Panc1 (cell line): ENCODE results near the gene CYP11A1. TPM values are rescaled to one million over a fixed set of nuclear protein-coding genes. Genes with fewer than 3 reads are reported as not detected.

ENCODE experiments used
- ATAC-seq: fragments of 200-7000 bp; cut with Tn5 transposase; 2 replicates; pipeline ENCODE4 v1.9.1; 2020; ENCODE audit warnings: mild to moderate bottlenecking, moderate library complexity
- BruUV-seq: library from RNA; stranded (reverse); fragments of 400-500 nt; replicated peaks from 2 replicates; lab custom pipeline; 2021; lab: Mats Ljungman, UMichigan
- CTCF ChIA-PET: fragments of 300-600 bp; sonication (Branson Sonifier 250); formaldehyde crosslinking; loops from one replicate; lab custom pipeline; 2022; ENCODE audit warnings: antibody characterized with exemption; lab: Charles Lee
- POLR2A ChIA-PET: fragments of 300-600 bp; sonication (Branson Sonifier 250); formaldehyde crosslinking; loops from one replicate; lab custom pipeline; 2022; ENCODE audit warnings: antibody characterized with exemption; lab: Charles Lee
- DNase-seq: peaks from one replicate; pipeline ENCODE4 v3.0.0-alpha.2; 2010; ENCODE audit warnings: low read depth, low spot score
- H3K27ac ChIP-seq: 2 replicates; pipeline ENCODE4 v1.5.1; 2011; ENCODE audit warnings: mild to moderate bottlenecking, low read length, inconsistent platforms
- H3K27me3 ChIP-seq: fragments of 200-500 bp; sonication (Bioruptor generic); 2 replicates; pipeline ENCODE4 v1.6.0; 2014; ENCODE audit warnings: low read length, inconsistent platforms; ENCODE audit not compliant: control insufficient read depth, insufficient read depth
- H3K36me3 ChIP-seq: fragments of 200-500 bp; sonication (Bioruptor generic); 2 replicates; pipeline ENCODE4 v1.5.1; 2014; ENCODE audit warnings: inconsistent platforms, mild to moderate bottlenecking, low read length, moderate library complexity; ENCODE audit not compliant: control insufficient read depth, insufficient read depth
- H3K4me1 ChIP-seq: 2 replicates; pipeline ENCODE4 v1.5.1; 2011; ENCODE audit warnings: inconsistent platforms, mild to moderate bottlenecking, low read length, moderate library complexity; ENCODE audit not compliant: control insufficient read depth, insufficient read depth
- H3K4me3 ChIP-seq, 2 experiments: 2 replicates each; pipeline ENCODE4 v1.5.1; 2011 to 2012; ENCODE audit warnings: low read depth in 2 of 2, low read length in 2 of 2, mild to moderate bottlenecking in 2 of 2, inconsistent platforms in 1 of 2, moderate library complexity in 1 of 2
- H3K9me3 ChIP-seq: fragments of 200-500 bp; sonication (Bioruptor generic); 2 replicates; pipeline ENCODE4 v1.5.1; 2014; ENCODE audit warnings: low read depth, mild to moderate bottlenecking, inconsistent platforms, low read length, moderate library complexity; ENCODE audit not compliant: control insufficient read depth, insufficient read depth
- CTCF ChIP-seq: fragments of 450-650 bp; IDR thresholded peaks from 2 replicates; pipeline ENCODE4 v1.5.1; 2017; ENCODE audit warnings: mild to moderate bottlenecking
- POLR2AphosphoS5 ChIP-seq: IDR thresholded peaks from 2 replicates; pipeline ENCODE4 v1.6.1; 2012; ENCODE audit warnings: mild to moderate bottlenecking, low read depth, low read length, moderate library complexity
- SIN3A ChIP-seq: IDR thresholded peaks from 2 replicates; pipeline ENCODE4 v1.6.1; 2012; ENCODE audit warnings: low read depth, mild to moderate bottlenecking, low read length, moderate library complexity, borderline replicate concordance; ENCODE audit not compliant: insufficient read depth
- TCF7L2 ChIP-seq: IDR thresholded peaks from 2 replicates; pipeline ENCODE4 v1.6.1; 2011; ENCODE audit warnings: mild to moderate bottlenecking, low read depth, low read length, inconsistent platforms
- in situ Hi-C: cut with HindIII; loops from 2 replicates; pipeline ENCODE4 v1.10.0; 2016; ENCODE audit warnings: low sequenced_read_pairs, low pct_unique_long_range_greater_than_20kb
- intact Hi-C: fragments of 100-400 bp; cut with micrococcal nuclease; formaldehyde crosslinking; loops from one replicate; pipeline ENCODE4 v1.10.0; 2022; ENCODE audit not compliant: unreplicated experiment
- total RNA-seq: library from RNA; stranded (reverse); gene quantifications from one replicate; pipeline ENCODE4 v1.2.1, GENCODE V29; 2021; ENCODE audit not compliant: unreplicated experiment
- TF ChIP-seq, protein P1 (sequence below), 2 experiments: IDR thresholded peaks; 2 replicates each; pipeline ENCODE4 v1.6.1; 2011 to 2012; ENCODE audit warnings: low read depth in 2 of 2, control low read depth in 1 of 2, low read length in 1 of 2, mild to moderate bottlenecking in 1 of 2, moderate library complexity in 1 of 2; ENCODE audit not compliant: insufficient read depth in 1 of 2

Gene CYP11A1
- total RNA-seq, 1 experiment from 2014 or later = 0.57 TPM

- intact Hi-C loops (loop anchor here (2.0 to 5.0 kb wide), 4 partner anchors 65 to 258 kb away; partner anchors contain the start of gene CLK3), in situ Hi-C loops (loop anchor here (10.0 kb wide), 1 partner anchor 121 kb away; no protein-coding TSS in a partner anchor)
- ChIA-PET POLR2A (interaction anchor here (0.6 kb wide), 1 partner anchor 75 kb away, joined by 3 read pairs; no protein-coding TSS in a partner anchor), CTCF (interaction anchor here (0.6 to 1.7 kb wide), 9 partner anchors 9 to 328 kb away, joined by 3 to 9 read pairs (median 4); no protein-coding TSS in a partner anchor)
- H3K4me1 ChIP-seq = peaks cover 9% of the 10 kb centered on the region
- peak overlapping the region; percentile 60; the same call in 1 of the 2 replicates for H3K27ac ChIP-seq
- H3K4me3 ChIP-seq = peak overlapping the region; percentile 62 to 67
- no peaks in the 10 kb centered on the region for H3K9me3 ChIP-seq
- no peaks in the 10 kb centered on the region; the same call in 1 of the 2 replicates for H3K27me3 ChIP-seq
- no TSS peak for BruUV-seq
- ATAC-seq (peak; percentile 95), DNase-seq (no peak)
- TF ChIP-seq SIN3A (no peak; the same call in 1 of the 2 replicates), CTCF (peak; percentile 92)
- H3K36me3 ChIP-seq = no peaks in the 10 kb centered on the region
Observed at GRCh38 chr15:74373731-74374647, 6.5 kb upstream of the CYP11A1 start.

DNA sequence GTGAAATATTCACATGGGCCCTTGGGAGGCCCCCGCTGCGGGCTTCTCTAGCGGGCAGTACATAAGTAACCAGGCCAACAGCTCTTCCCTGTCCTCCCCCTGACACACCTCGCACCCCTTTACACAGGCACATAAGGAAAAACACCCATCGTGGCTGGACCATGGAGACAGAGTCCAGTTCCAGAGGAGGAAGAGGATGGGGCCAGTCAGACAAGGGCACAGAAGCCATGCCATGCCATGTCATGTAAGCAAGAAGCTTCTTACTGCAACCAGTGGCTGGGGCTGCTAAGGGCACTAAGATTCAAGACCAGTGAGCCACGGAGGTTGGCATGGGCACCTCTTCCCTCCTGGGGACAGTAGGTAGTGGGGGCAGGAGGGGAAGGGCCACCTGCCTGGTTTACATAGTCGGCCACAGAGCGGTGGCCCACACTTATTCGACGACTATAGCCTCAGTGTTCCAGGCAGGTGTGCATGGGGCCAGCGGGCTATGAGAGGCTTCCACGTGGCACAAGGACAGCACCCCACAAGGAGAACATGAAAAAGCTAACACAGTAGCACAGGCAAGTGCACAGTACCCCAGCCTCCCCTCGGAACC, 5.7 kb upstream of the CYP11A1 start:
- no peaks in the 10 kb centered on the region; the same call in 1 of the 2 replicates for H3K27me3 ChIP-seq
- no TSS peak for BruUV-seq
- ChIA-PET CTCF (interaction anchor here (0.6 to 1.7 kb wide), 3 partner anchors 116 to 328 kb away, joined by 3 to 6 read pairs (median 4); no protein-coding TSS in a partner anchor), POLR2A (interaction anchor here (0.6 kb wide), 1 partner anchor 74 kb away, joined by 3 read pairs; no protein-coding TSS in a partner anchor)
- intact Hi-C loops = loop anchor here (5.0 kb wide), 3 partner anchors 114 to 259 kb away; partner anchors contain the start of gene CLK3
- peak overlapping the region in 1 of 2 experiments; percentile 62; a peak in 2 of 4 replicates for H3K4me3 ChIP-seq
- no peaks in the 10 kb centered on the region for H3K9me3 ChIP-seq
- TF ChIP-seq, protein P1, sequence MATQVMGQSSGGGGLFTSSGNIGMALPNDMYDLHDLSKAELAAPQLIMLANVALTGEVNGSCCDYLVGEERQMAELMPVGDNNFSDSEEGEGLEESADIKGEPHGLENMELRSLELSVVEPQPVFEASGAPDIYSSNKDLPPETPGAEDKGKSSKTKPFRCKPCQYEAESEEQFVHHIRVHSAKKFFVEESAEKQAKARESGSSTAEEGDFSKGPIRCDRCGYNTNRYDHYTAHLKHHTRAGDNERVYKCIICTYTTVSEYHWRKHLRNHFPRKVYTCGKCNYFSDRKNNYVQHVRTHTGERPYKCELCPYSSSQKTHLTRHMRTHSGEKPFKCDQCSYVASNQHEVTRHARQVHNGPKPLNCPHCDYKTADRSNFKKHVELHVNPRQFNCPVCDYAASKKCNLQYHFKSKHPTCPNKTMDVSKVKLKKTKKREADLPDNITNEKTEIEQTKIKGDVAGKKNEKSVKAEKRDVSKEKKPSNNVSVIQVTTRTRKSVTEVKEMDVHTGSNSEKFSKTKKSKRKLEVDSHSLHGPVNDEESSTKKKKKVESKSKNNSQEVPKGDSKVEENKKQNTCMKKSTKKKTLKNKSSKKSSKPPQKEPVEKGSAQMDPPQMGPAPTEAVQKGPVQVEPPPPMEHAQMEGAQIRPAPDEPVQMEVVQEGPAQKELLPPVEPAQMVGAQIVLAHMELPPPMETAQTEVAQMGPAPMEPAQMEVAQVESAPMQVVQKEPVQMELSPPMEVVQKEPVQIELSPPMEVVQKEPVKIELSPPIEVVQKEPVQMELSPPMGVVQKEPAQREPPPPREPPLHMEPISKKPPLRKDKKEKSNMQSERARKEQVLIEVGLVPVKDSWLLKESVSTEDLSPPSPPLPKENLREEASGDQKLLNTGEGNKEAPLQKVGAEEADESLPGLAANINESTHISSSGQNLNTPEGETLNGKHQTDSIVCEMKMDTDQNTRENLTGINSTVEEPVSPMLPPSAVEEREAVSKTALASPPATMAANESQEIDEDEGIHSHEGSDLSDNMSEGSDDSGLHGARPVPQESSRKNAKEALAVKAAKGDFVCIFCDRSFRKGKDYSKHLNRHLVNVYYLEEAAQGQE (IDR thresholded peaks at IDR 0.05; ENCODE audit: insufficient read depth in 1 of 2, low read depth in 2 of 2, low read length in 1 of 2) = no peak
- no peak for TF ChIP-seq POLR2AphosphoS5
- no peak for TF ChIP-seq CTCF
- TF ChIP-seq SIN3A = no peak
- TF ChIP-seq TCF7L2 = no peak
- H3K4me1 ChIP-seq = peaks cover 9% of the 10 kb centered on the region
- ATAC-seq (peak; percentile 19), DNase-seq (no peak)
- in situ Hi-C loops = loop anchor here (10.0 kb wide), 1 partner anchor 122 kb away; no protein-coding TSS in a partner anchor
- no peak overlapping the region for H3K27ac ChIP-seq
- H3K36me3 ChIP-seq = no peaks in the 10 kb centered on the region
